AG04450 (cell line): ENCODE results near the gene LIPC. TPM values are rescaled to one million over a fixed set of nuclear protein-coding genes. Genes with fewer than 3 reads are reported as not detected.

ENCODE experiments used
- CTCF ChIA-PET: fragments of 300-600, 350-600 bp; formaldehyde crosslinking; extraction: SDS; loops from one replicate; lab custom pipeline; 2022; ENCODE audit warnings: antibody characterized with exemption, inconsistent platforms; lab: Charles Lee
- POLR2A ChIA-PET: fragments of 350-600 bp; formaldehyde crosslinking; extraction: SDS; loops from one replicate; lab custom pipeline; 2021; ENCODE audit warnings: antibody characterized with exemption, inconsistent platforms; lab: Yijun Ruan, JAX
- DNase-seq: peaks from one replicate; pipeline ENCODE4 v3.0.0-alpha.2; 2011; ENCODE audit warnings: low read depth, low spot score
- H3K27ac ChIP-seq: one replicate; pipeline ENCODE4 v1.5.1; 2012; ENCODE audit warnings: low read depth, low read length, control low read depth
- H3K27me3 ChIP-seq: one replicate; pipeline ENCODE4 v1.6.0; 2012; ENCODE audit warnings: low read length; ENCODE audit not compliant: control insufficient read depth, insufficient read depth
- H3K4me3 ChIP-seq: 2 replicates; pipeline ENCODE4 v1.5.1; 2011; ENCODE audit warnings: mild to moderate bottlenecking, low read depth, low read length, control low read depth
- H3K9me3 ChIP-seq: 2 replicates; pipeline ENCODE4 v1.5.1; 2012; ENCODE audit warnings: low read length; ENCODE audit not compliant: control insufficient read depth, insufficient read depth
- CTCF ChIP-seq: IDR thresholded peaks from 2 replicates; pipeline ENCODE4 v1.5.1; 2011; ENCODE audit warnings: low read depth, low read length, control low read depth, inconsistent platforms
- polyA plus RNA-seq: library from polyadenylated mRNA; depleted of rRNA; stranded (reverse); fragments of >200 nt; gene quantifications from 2 replicates; pipeline ENCODE4 v1.2.3, GENCODE V29; 2011

The LIPC gene
- polyA plus RNA-seq, 1 experiment, result 0.82 TPM

GRCh38 chr15:58447271-58448010 is 15.7 kb downstream of the LIPC start:
- no peak overlapping the region for H3K27ac ChIP-seq
- ChIA-PET CTCF (no interaction called here), POLR2A (no interaction called here)
- no peak overlapping the region for H3K4me3 ChIP-seq
- no peak for DNase-seq
- H3K27me3 ChIP-seq, result no peaks in the 10 kb centered on the region
- TF ChIP-seq CTCF, result no peak
- no peaks in the 10 kb centered on the region; the same call in 1 of the 2 replicates for H3K9me3 ChIP-seq

GRCh38 chr15:58448331-58448730 is 16.5 kb downstream of the LIPC start:
- no peak for TF ChIP-seq CTCF
- POLR2A ChIA-PET, result no interaction called here
- no peak overlapping the region for H3K4me3 ChIP-seq
- DNase-seq, result no peak
- CTCF ChIA-PET, result no interaction called here
- no peaks in the 10 kb centered on the region; the same call in 1 of the 2 replicates for H3K9me3 ChIP-seq
- H3K27ac ChIP-seq, result no peak overlapping the region
- H3K27me3 ChIP-seq, result peaks cover 3% of the 10 kb centered on the region

GRCh38 chr15:58448906-58449305 is 17.1 kb downstream of the LIPC start:
- peaks cover 3% of the 10 kb centered on the region for H3K27me3 ChIP-seq
- no peak for TF ChIP-seq CTCF
- POLR2A ChIA-PET, result no interaction called here
- no peak overlapping the region for H3K4me3 ChIP-seq
- CTCF ChIA-PET, result no interaction called here
- no peak overlapping the region for H3K27ac ChIP-seq
- no peak for DNase-seq
- H3K9me3 ChIP-seq, result no peaks in the 10 kb centered on the region; the same call in 1 of the 2 replicates

GRCh38 chr15:58451826-58452225 is 20.0 kb downstream of the LIPC start:
- no peak overlapping the region for H3K4me3 ChIP-seq
- no peak for DNase-seq

More at GRCh38 chr15:58451826-58452225, 20.0 kb downstream of the LIPC start:
- Histone ChIP-seq H3K9me3 (no peaks in the 10 kb centered on the region; the same call in 1 of the 2 replicates), H3K27ac (no peak overlapping the region), H3K27me3 (peaks cover 3% of the 10 kb centered on the region)
- no peak for TF ChIP-seq CTCF
- CTCF ChIA-PET, result no interaction called here
- POLR2A ChIA-PET, result no interaction called here
